GM23338 (cell line): ENCODE data around the gene CHD5. TPM values are rescaled to one million over a fixed set of nuclear protein-coding genes. Genes with fewer than 3 reads are reported as not detected.

Experiments used
- ATAC-seq: fragments of 200-7000 bp; cut with Tn5 transposase; 3 replicates; pipeline ENCODE4 v1.9.1; 2020
- DNase-seq: peaks from one replicate; pipeline ENCODE4 v3.0.0-alpha.2; 2015; ENCODE audit warnings: low spot score
- H2AFZ ChIP-seq: fragments of 200-600 bp; sonication (generic); 2 replicates; pipeline ENCODE4 v1.8.0; 2016; ENCODE audit warnings: antibody characterized with exemption, mild to moderate bottlenecking, moderate library complexity
- H3F3A ChIP-seq: fragments of 200-600 bp; sonication (generic); replicated peaks from 2 replicates; pipeline ENCODE4 v1.8.0; 2017; ENCODE audit warnings: antibody characterized with exemption, mixed run types, low read depth
- H3K27ac ChIP-seq: fragments of 200-600 bp; sonication (generic); 2 replicates; pipeline ENCODE4 v1.6.1; 2016; ENCODE audit warnings: low read depth
- H3K27me3 ChIP-seq: fragments of 200-600 bp; sonication (generic); 2 replicates; pipeline ENCODE4 v1.8.0; 2016; ENCODE audit warnings: mild to moderate bottlenecking, mixed run types, moderate library complexity; ENCODE audit not compliant: insufficient read depth
- H3K36me3 ChIP-seq: fragments of 200-600 bp; sonication (generic); 2 replicates; pipeline ENCODE4 v1.8.0; 2016; ENCODE audit warnings: mild to moderate bottlenecking; ENCODE audit not compliant: insufficient read depth
- H3K4me1 ChIP-seq: fragments of 200-600 bp; sonication (generic); 2 replicates; pipeline ENCODE4 v1.8.0; 2016; ENCODE audit warnings: mild to moderate bottlenecking, moderate library complexity; ENCODE audit not compliant: insufficient read depth
- H3K4me2 ChIP-seq: fragments of 200-600 bp; sonication (generic); 2 replicates; pipeline ENCODE4 v1.7.1; 2017; ENCODE audit warnings: mixed run types
- H3K4me3 ChIP-seq: fragments of 200-600 bp; sonication (generic); 2 replicates; pipeline ENCODE4 v1.6.1; 2016; ENCODE audit warnings: mixed run types
- H3K79me2 ChIP-seq: fragments of 200-600 bp; sonication (generic); replicated peaks from 2 replicates; pipeline ENCODE4 v1.8.0; 2017; ENCODE audit warnings: mild to moderate bottlenecking; ENCODE audit not compliant: insufficient read depth
- H3K9me2 ChIP-seq: fragments of 200-600 bp; sonication (generic); 2 replicates; pipeline ENCODE4 v1.8.0; 2017; ENCODE audit not compliant: insufficient read depth
- H4K20me1 ChIP-seq: fragments of 200-600 bp; sonication (generic); replicated peaks from 2 replicates; pipeline ENCODE4 v1.8.0; 2017; ENCODE audit warnings: mild to moderate bottlenecking; ENCODE audit not compliant: insufficient read depth
- H3K27ac Mint-ChIP-seq: 2 replicates; pipeline ENCODE4 v1.8.0; 2020; ENCODE audit warnings: inconsistent platforms, mild to moderate bottlenecking, moderate library complexity, mixed read lengths
- H3K27me3 Mint-ChIP-seq: 3 replicates; pipeline ENCODE4 v1.8.0; 2022; ENCODE audit warnings: low read depth, mild to moderate bottlenecking, moderate library complexity, mixed read lengths, inconsistent platforms; ENCODE audit not compliant: insufficient read depth, poor library complexity
- H3K36me3 Mint-ChIP-seq: 3 replicates; pipeline ENCODE4 v1.8.0; 2021; ENCODE audit warnings: low read depth, mild to moderate bottlenecking, inconsistent platforms, moderate library complexity, mixed read lengths
- H3K4me1 Mint-ChIP-seq: 3 replicates; pipeline ENCODE4 v1.8.0; 2020; ENCODE audit warnings: mild to moderate bottlenecking, inconsistent platforms, mixed read lengths
- H3K4me3 Mint-ChIP-seq: 3 replicates; pipeline ENCODE4 v1.8.0; 2021; ENCODE audit warnings: moderate library complexity, mild to moderate bottlenecking, inconsistent platforms, mixed read lengths
- H3K9me3 Mint-ChIP-seq: 3 replicates; pipeline ENCODE4 v1.8.0; 2020; ENCODE audit warnings: moderate library complexity, mild to moderate bottlenecking, inconsistent platforms, mixed read lengths
- CREB1 ChIP-seq: fragments of 250-450 bp; sonication (Bioruptor Pico); IDR thresholded peaks from 2 replicates; pipeline ENCODE4 v1.5.0; 2020; ENCODE audit warnings: low read depth, mild to moderate bottlenecking, moderate library complexity
- CTCF ChIP-seq, 2 experiments: fragments of 200-600 bp in 1 of 2; sonication (generic) in 1 of 2; conservative IDR thresholded peaks; 2 replicates each; pipeline versions ENCODE4 v1.5.1 to v1.6.1; 2016 to 2017; ENCODE audit warnings: antibody characterized with exemption in 2 of 2, low read depth in 2 of 2, mild to moderate bottlenecking in 2 of 2, moderate library complexity in 1 of 2
- NANOG ChIP-seq: IDR thresholded peaks from 2 replicates; pipeline ENCODE4 v1.6.1; 2016; ENCODE audit warnings: antibody characterized with exemption, borderline replicate concordance
- ZNF114 ChIP-seq: fragments of 250-450 bp; sonication (Bioruptor Pico); IDR thresholded peaks from 2 replicates; pipeline ENCODE4 v1.5.0; 2020; ENCODE audit warnings: mild to moderate bottlenecking, moderate library complexity
- ZNF462 ChIP-seq: fragments of 250-450 bp; sonication (Bioruptor Pico); IDR thresholded peaks from 2 replicates; pipeline ENCODE4 v1.5.0; 2020; ENCODE audit warnings: mild to moderate bottlenecking, moderate library complexity
- polyA plus RNA-seq: library from polyadenylated mRNA; unstranded; fragments of >200 nt; fragmentation: Nextera tagmentation; extraction: Ambion mirVana; gene quantifications from 2 replicates; pipeline ENCODE4 v1.2.1, GENCODE V29; 2016
- total RNA-seq: library from RNA; depleted of rRNA; stranded (reverse); fragments of >200 nt; shearing (Covaris generic); gene quantifications from 2 replicates; pipeline ENCODE4 v1.2.3, GENCODE V29; 2014

The CHD5 gene
- total and polyA plus RNA-seq, 2 experiments from 2014 or later = 0.32 to 1.0 TPM

- Histone ChIP-seq H3K4me2 (no peak overlapping the region), H3K27me3 (no peaks in the 10 kb centered on the region), H3K79me2 (no peaks in the 10 kb centered on the region), H2AFZ (no peak overlapping the region), H3K9me2 (no peaks in the 10 kb centered on the region), H3K27ac (no peak overlapping the region), H3K4me3 (no peak overlapping the region), H4K20me1 (no peaks in the 10 kb centered on the region), H3K36me3 (no peaks in the 10 kb centered on the region), H3F3A (no peaks in the 10 kb centered on the region), H3K4me1 (no peaks in the 10 kb centered on the region)
- no peak overlapping the region for H3K4me3 Mint-ChIP-seq
- TF ChIP-seq CREB1 = no peak
- no peak for TF ChIP-seq ZNF462 (CRISPR knock-in tag)
- no peak for TF ChIP-seq ZNF114
- TF ChIP-seq CTCF (conservative IDR thresholded peaks at IDR 0.05; ENCODE audit: low read depth in 2 of 2) = no peak
- TF ChIP-seq NANOG = no peak
- no peaks in the 10 kb centered on the region for H3K4me1 Mint-ChIP-seq
- peaks cover 6% of the 10 kb centered on the region; the same call in 1 of the 3 replicates for H3K9me3 Mint-ChIP-seq
- H3K27ac Mint-ChIP-seq = no peak overlapping the region
- DNase-seq = no peak
- no peak for ATAC-seq
- no peaks in the 10 kb centered on the region for H3K36me3 Mint-ChIP-seq
- H3K27me3 Mint-ChIP-seq = peaks cover 3% of the 10 kb centered on the region
Measured at GRCh38 chr1:6116137-6116536, 64.0 kb downstream of the CHD5 start.
